ENCODE data around the gene TSPAN10.

The TSPAN10 gene

GRCh38 chr17:81690549-81690948 lies 53.6 kb downstream of the TSPAN10 start:
- Histone ChIP-seq H2AK5ac (ENCODE audit: low read length) (no peak overlapping the region), H4K91ac (ENCODE audit: low read depth, low read length) (no peak overlapping the region), H3K4ac (ENCODE audit: low read depth, low read length) (no peak overlapping the region), H3K23ac (ENCODE audit: low read length) (no peak overlapping the region), H3K79me2 (ENCODE audit: control insufficient read depth, insufficient read depth, low read length, poor library complexity) (no peaks in the 10 kb centered on the region), H3K4me2 (ENCODE audit: low read length) (no peak overlapping the region), H2BK12ac (ENCODE audit: low read length) (no peak overlapping the region), H3K79me1 (ENCODE audit: low read length) (no peaks in the 10 kb centered on the region), H2BK120ac (ENCODE audit: insufficient read depth, low read length, poor library complexity) (no peak overlapping the region), H3K36me3 (ENCODE audit: control insufficient read depth in 1 of 2, insufficient read depth in 2 of 2, low read length in 2 of 2) (peaks cover 94 to 99% of the 10 kb centered on the region in 2 experiments), H3K14ac (ENCODE audit: low read length) (no peak overlapping the region), H3K27me3 (ENCODE audit: insufficient read depth, low read length) (no peaks in the 10 kb centered on the region), H4K8ac (ENCODE audit: low read depth, low read length) (no peak overlapping the region), H3K27ac (ENCODE audit: low read depth, low read length) (no peak overlapping the region), H2BK5ac (ENCODE audit: low read depth, low read length, poor library complexity) (no peak overlapping the region), H3K4me1 (ENCODE audit: control insufficient read depth in 1 of 2, insufficient read depth in 2 of 2, low read length in 2 of 2) (no peaks in the 10 kb centered on the region), H3K9me3 (ENCODE audit: insufficient read depth, low read depth, low read length) (no peaks in the 10 kb centered on the region), H3K9ac (ENCODE audit: low read length) (no peak overlapping the region), H2AFZ (ENCODE audit: insufficient read depth, low read length, poor library complexity) (no peak overlapping the region), H3K18ac (ENCODE audit: low read length) (no peak overlapping the region), H4K12ac (ENCODE audit: low read depth, low read length) (no peak overlapping the region), H3K4me3 (ENCODE audit: low read depth, low read length) (no peak overlapping the region)
- DNase-seq: no peak
- no CpG with 5 or more reads among the region's 17 CpGs for WGBS (ENCODE audit: extremely low coverage, insufficient coverage, insufficient read length)

- H3K9me3 ChIP-seq (ENCODE audit: insufficient read depth, low read depth, low read length): no peaks in the 10 kb centered on the region
- no peak overlapping the region for H4K8ac ChIP-seq (ENCODE audit: low read depth, low read length)
- H3K18ac ChIP-seq (ENCODE audit: low read length): no peak overlapping the region
- H3K79me1 ChIP-seq (ENCODE audit: low read length): no peaks in the 10 kb centered on the region
- no peaks in the 10 kb centered on the region for H3K79me2 ChIP-seq (ENCODE audit: control insufficient read depth, insufficient read depth, low read length, poor library complexity)
- H2BK12ac ChIP-seq (ENCODE audit: low read length): no peak overlapping the region
- no peak overlapping the region for H3K9ac ChIP-seq (ENCODE audit: low read length)
- H3K36me3 ChIP-seq (ENCODE audit: control insufficient read depth in 1 of 2, insufficient read depth in 2 of 2, low read length in 2 of 2): peaks cover 96 to 99% of the 10 kb centered on the region in 2 experiments
- H3K4ac ChIP-seq (ENCODE audit: low read depth, low read length): no peak overlapping the region
- H2AFZ ChIP-seq (ENCODE audit: insufficient read depth, low read length, poor library complexity): no peak overlapping the region
- H3K27me3 ChIP-seq (ENCODE audit: insufficient read depth, low read length): no peaks in the 10 kb centered on the region
- no CpG with 5 or more reads among the region's 18 CpGs for WGBS (ENCODE audit: extremely low coverage, insufficient coverage, insufficient read length)
- no peak overlapping the region for H2BK120ac ChIP-seq (ENCODE audit: insufficient read depth, low read length, poor library complexity)
- no peak overlapping the region for H3K4me3 ChIP-seq (ENCODE audit: low read depth, low read length)
- no peaks in the 10 kb centered on the region for H3K4me1 ChIP-seq (ENCODE audit: control insufficient read depth in 1 of 2, insufficient read depth in 2 of 2, low read length in 2 of 2)
- H3K4me2 ChIP-seq (ENCODE audit: low read length): no peak overlapping the region
- no peak overlapping the region for H4K91ac ChIP-seq (ENCODE audit: low read depth, low read length)
- H3K23ac ChIP-seq (ENCODE audit: low read length): no peak overlapping the region
- no peak overlapping the region for H3K14ac ChIP-seq (ENCODE audit: low read length)
- H3K27ac ChIP-seq (ENCODE audit: low read depth, low read length): no peak overlapping the region
- no peak overlapping the region for H2AK5ac ChIP-seq (ENCODE audit: low read length)
- no peak for DNase-seq
- H4K12ac ChIP-seq (ENCODE audit: low read depth, low read length): no peak overlapping the region
- H2BK5ac ChIP-seq (ENCODE audit: low read depth, low read length, poor library complexity): no peak overlapping the region
Measured at GRCh38 chr17:81691196-81691595, 54.2 kb downstream of the TSPAN10 start.

- Histone ChIP-seq H3K9me3 (ENCODE audit: insufficient read depth, low read depth, low read length) (no peaks in the 10 kb centered on the region), H2BK120ac (ENCODE audit: insufficient read depth, low read length, poor library complexity) (no peak overlapping the region), H2BK5ac (ENCODE audit: low read depth, low read length, poor library complexity) (no peak overlapping the region), H3K4me3 (ENCODE audit: low read depth, low read length) (no peak overlapping the region), H2AFZ (ENCODE audit: insufficient read depth, low read length, poor library complexity) (no peak overlapping the region), H2BK12ac (ENCODE audit: low read length) (no peak overlapping the region), H3K27ac (ENCODE audit: low read depth, low read length) (no peak overlapping the region), H3K14ac (ENCODE audit: low read length) (no peak overlapping the region), H3K79me1 (ENCODE audit: low read length) (no peaks in the 10 kb centered on the region), H3K4me2 (ENCODE audit: low read length) (no peak overlapping the region), H3K79me2 (ENCODE audit: control insufficient read depth, insufficient read depth, low read length, poor library complexity) (no peaks in the 10 kb centered on the region), H3K27me3 (ENCODE audit: insufficient read depth, low read length) (no peaks in the 10 kb centered on the region), H2AK5ac (ENCODE audit: low read length) (no peak overlapping the region), H4K91ac (ENCODE audit: low read depth, low read length) (no peak overlapping the region), H4K12ac (ENCODE audit: low read depth, low read length) (no peak overlapping the region), H3K4me1 (ENCODE audit: control insufficient read depth in 1 of 2, insufficient read depth in 2 of 2, low read length in 2 of 2) (no peaks in the 10 kb centered on the region), H3K4ac (ENCODE audit: low read depth, low read length) (no peak overlapping the region), H3K23ac (ENCODE audit: low read length) (no peak overlapping the region), H4K8ac (ENCODE audit: low read depth, low read length) (no peak overlapping the region), H3K18ac (ENCODE audit: low read length) (no peak overlapping the region), H3K9ac (ENCODE audit: low read length) (no peak overlapping the region), H3K36me3 (ENCODE audit: control insufficient read depth in 1 of 2, insufficient read depth in 2 of 2, low read length in 2 of 2) (peaks cover 97 to 99% of the 10 kb centered on the region in 2 experiments)
- no CpG with 5 or more reads among the region's 20 CpGs for WGBS (ENCODE audit: extremely low coverage, insufficient coverage, insufficient read length)
- DNase-seq: no peak
Measured at GRCh38 chr17:81691608-81692007, 54.6 kb downstream of the TSPAN10 start.

GRCh38 chr17:81693509-81694210 lies 56.7 kb downstream of the TSPAN10 start:
- Histone ChIP-seq H3K4me3 (ENCODE audit: low read depth, low read length) (no peak overlapping the region), H3K4me2 (ENCODE audit: low read length) (no peak overlapping the region), H3K79me1 (ENCODE audit: low read length) (no peaks in the 10 kb centered on the region), H3K27me3 (ENCODE audit: insufficient read depth, low read length) (no peaks in the 10 kb centered on the region), H4K12ac (ENCODE audit: low read depth, low read length) (no peak overlapping the region), H2BK12ac (ENCODE audit: low read length) (no peak overlapping the region), H3K4me1 (ENCODE audit: control insufficient read depth in 1 of 2, insufficient read depth in 2 of 2, low read length in 2 of 2) (no peaks in the 10 kb centered on the region), H4K8ac (ENCODE audit: low read depth, low read length) (no peak overlapping the region), H2BK5ac (ENCODE audit: low read depth, low read length, poor library complexity) (no peak overlapping the region), H3K9me3 (ENCODE audit: insufficient read depth, low read depth, low read length) (no peaks in the 10 kb centered on the region), H3K36me3 (ENCODE audit: control insufficient read depth in 1 of 2, insufficient read depth in 2 of 2, low read length in 2 of 2) (peaks cover 94 to 99% of the 10 kb centered on the region in 2 experiments), H3K9ac (ENCODE audit: low read length) (no peak overlapping the region), H3K23ac (ENCODE audit: low read length) (no peak overlapping the region), H2BK120ac (ENCODE audit: insufficient read depth, low read length, poor library complexity) (no peak overlapping the region), H2AFZ (ENCODE audit: insufficient read depth, low read length, poor library complexity) (no peak overlapping the region), H3K27ac (ENCODE audit: low read depth, low read length) (no peak overlapping the region), H3K4ac (ENCODE audit: low read depth, low read length) (no peak overlapping the region), H4K91ac (ENCODE audit: low read depth, low read length) (no peak overlapping the region), H3K18ac (ENCODE audit: low read length) (no peak overlapping the region), H3K79me2 (ENCODE audit: control insufficient read depth, insufficient read depth, low read length, poor library complexity) (no peaks in the 10 kb centered on the region), H2AK5ac (ENCODE audit: low read length) (no peak overlapping the region), H3K14ac (ENCODE audit: low read length) (no peak overlapping the region)
- no CpG with 5 or more reads among the region's 35 CpGs for WGBS (ENCODE audit: extremely low coverage, insufficient coverage, insufficient read length)
- no peak for DNase-seq
